HUES64 (cell line): Measurements from ENCODE around the gene BMF.

Source experiments
- H3K27ac ChIP-seq: 2 replicates; pipeline ENCODE4 v1.7.0; 2013; ENCODE audit warnings: low read depth, low read length, inconsistent platforms
- H3K27me3 ChIP-seq: 2 replicates; pipeline ENCODE4 v1.6.1; 2013; ENCODE audit warnings: mild to moderate bottlenecking, low read length; ENCODE audit not compliant: insufficient read depth
- H3K36me3 ChIP-seq: 2 replicates; pipeline ENCODE4 v1.6.1; 2013; ENCODE audit warnings: mild to moderate bottlenecking, low read length; ENCODE audit not compliant: insufficient read depth
- H3K4me1 ChIP-seq: 2 replicates; pipeline ENCODE4 v1.6.1; 2013; ENCODE audit warnings: mild to moderate bottlenecking, low read length, moderate library complexity; ENCODE audit not compliant: insufficient read depth
- H3K4me3 ChIP-seq: 2 replicates; pipeline ENCODE4 v1.5.1; 2013; ENCODE audit warnings: mild to moderate bottlenecking, low read length, moderate library complexity
- H3K9ac ChIP-seq: 2 replicates; pipeline ENCODE4 v1.6.1; 2013; ENCODE audit warnings: mild to moderate bottlenecking, low read depth, low read length
- H3K9me3 ChIP-seq: 2 replicates; pipeline ENCODE4 v1.6.1; 2013; ENCODE audit warnings: low read depth, low read length; ENCODE audit not compliant: insufficient read depth
- WGBS: fragments of 150-250, 120-280 bp; methylation state at CpG from one replicate; pipeline ENCODE4 v1.1.7; 2013; ENCODE audit warnings: missing lambda C conversion rate; 5-methylcytosine and 5-hydroxymethylcytosine counted together

BMF gene

GRCh38 chr15:40051616-40052415 is 56.9 kb downstream of the BMF start:
- H3K36me3 ChIP-seq: no peaks in the 10 kb centered on the region
- no peak overlapping the region for H3K4me3 ChIP-seq
- no peaks in the 10 kb centered on the region for H3K27me3 ChIP-seq
- H3K9ac ChIP-seq: no peak overlapping the region
- no peaks in the 10 kb centered on the region for H3K9me3 ChIP-seq
- peaks cover 9% of the 10 kb centered on the region; the same call in 1 of the 2 replicates for H3K4me1 ChIP-seq
- 86% methylated on average over 11 of the region's 11 CpGs for WGBS
- no peak overlapping the region for H3K27ac ChIP-seq

GRCh38 chr15:40050788-40051470 is 57.8 kb downstream of the BMF start:
- H3K9ac ChIP-seq: no peak overlapping the region
- WGBS: 49% methylated on average over 12 of the region's 12 CpGs
- no peaks in the 10 kb centered on the region for H3K9me3 ChIP-seq
- H3K4me3 ChIP-seq: no peak overlapping the region
- no peaks in the 10 kb centered on the region for H3K27me3 ChIP-seq
- no peaks in the 10 kb centered on the region for H3K36me3 ChIP-seq
- peak overlapping the region; percentile 31; the same call in 1 of the 2 replicates for H3K27ac ChIP-seq
- H3K4me1 ChIP-seq: peaks cover 9% of the 10 kb centered on the region

GRCh38 chr15:40048926-40049475 is 59.7 kb downstream of the BMF start:
- Histone ChIP-seq H3K27me3 (no peaks in the 10 kb centered on the region), H3K4me1 (peaks cover 20% of the 10 kb centered on the region), H3K36me3 (no peaks in the 10 kb centered on the region), H3K4me3 (no peak overlapping the region), H3K27ac (no peak overlapping the region), H3K9ac (no peak overlapping the region), H3K9me3 (no peaks in the 10 kb centered on the region)
- WGBS: 93% methylated on average over 3 of the region's 3 CpGs

- H3K4me1 ChIP-seq: peaks cover 20% of the 10 kb centered on the region
- no peaks in the 10 kb centered on the region for H3K27me3 ChIP-seq
- no peaks in the 10 kb centered on the region for H3K36me3 ChIP-seq
- no peak overlapping the region for H3K9ac ChIP-seq
- H3K9me3 ChIP-seq: no peaks in the 10 kb centered on the region
- H3K27ac ChIP-seq: no peak overlapping the region
- no peak overlapping the region for H3K4me3 ChIP-seq
- WGBS: 78% methylated on average over 10 of the region's 10 CpGs
Measured at GRCh38 chr15:40048211-40048792, 60.4 kb downstream of the BMF start.

- 55% methylated on average over 14 of the region's 15 CpGs for WGBS
- H3K36me3 ChIP-seq: no peaks in the 10 kb centered on the region
- H3K27me3 ChIP-seq: no peaks in the 10 kb centered on the region
- H3K9ac ChIP-seq: no peak overlapping the region
- H3K27ac ChIP-seq: no peak overlapping the region
- H3K4me1 ChIP-seq: peaks cover 20% of the 10 kb centered on the region
- H3K9me3 ChIP-seq: no peaks in the 10 kb centered on the region
- no peak overlapping the region for H3K4me3 ChIP-seq
Measured at GRCh38 chr15:40047415-40048210, 61.1 kb downstream of the BMF start.

GRCh38 chr15:40046721-40047414 is 61.8 kb downstream of the BMF start:
- Histone ChIP-seq H3K9ac (no peak overlapping the region), H3K4me1 (peaks cover 20% of the 10 kb centered on the region), H3K9me3 (no peaks in the 10 kb centered on the region), H3K36me3 (no peaks in the 10 kb centered on the region), H3K4me3 (no peak overlapping the region), H3K27me3 (no peaks in the 10 kb centered on the region), H3K27ac (no peak overlapping the region)
- WGBS: 85% methylated on average over 5 of the region's 5 CpGs

- H3K36me3 ChIP-seq: no peaks in the 10 kb centered on the region
- peak overlapping the region; percentile 26; the same call in 1 of the 2 replicates for H3K4me3 ChIP-seq
- WGBS: 45% methylated on average over 6 of the region's 6 CpGs
- no peak overlapping the region for H3K27ac ChIP-seq
- H3K9ac ChIP-seq: no peak overlapping the region
- H3K27me3 ChIP-seq: no peaks in the 10 kb centered on the region
- H3K9me3 ChIP-seq: no peaks in the 10 kb centered on the region
- H3K4me1 ChIP-seq: peaks cover 14% of the 10 kb centered on the region
Measured at GRCh38 chr15:40045572-40046217, 63.0 kb downstream of the BMF start.

- Histone ChIP-seq H3K27ac (no peak overlapping the region), H3K4me1 (peaks cover 17% of the 10 kb centered on the region), H3K27me3 (no peaks in the 10 kb centered on the region), H3K9me3 (no peaks in the 10 kb centered on the region), H3K4me3 (peak overlapping the region; percentile 38), H3K9ac (peak overlapping the region; percentile 23; the same call in 1 of the 2 replicates), H3K36me3 (no peaks in the 10 kb centered on the region)
- WGBS: 12% methylated on average over 22 of the region's 22 CpGs
Measured at GRCh38 chr15:40044717-40045571, 63.7 kb downstream of the BMF start.

- no peak overlapping the region for H3K27ac ChIP-seq
- 85% methylated on average over 10 of the region's 10 CpGs for WGBS
- H3K4me3 ChIP-seq: no peak overlapping the region
- no peaks in the 10 kb centered on the region for H3K36me3 ChIP-seq
- H3K9me3 ChIP-seq: no peaks in the 10 kb centered on the region
- no peaks in the 10 kb centered on the region for H3K27me3 ChIP-seq
- H3K9ac ChIP-seq: no peak overlapping the region
- H3K4me1 ChIP-seq: peaks cover 19% of the 10 kb centered on the region
Measured at GRCh38 chr15:40043927-40044716, 64.6 kb downstream of the BMF start.
